HFF-Myc (cell line): Measurements from ENCODE around the gene NWD2.

Experiments used
- DNase-seq: peaks from one replicate; pipeline ENCODE4 v3.0.0-alpha.2; 2011; ENCODE audit warnings: low read depth; ENCODE audit errors: extremely low read depth
- H3K4me3 ChIP-seq: replicated peaks from 2 replicates; pipeline ENCODE4 v1.5.1; 2011; ENCODE audit warnings: low read depth, mild to moderate bottlenecking, control low read depth, low read length
- TF ChIP-seq, protein P1 (sequence below): IDR thresholded peaks from 2 replicates; pipeline ENCODE4 v1.5.1; 2012; ENCODE audit warnings: mild to moderate bottlenecking, low read depth, low read length, control low read depth; ENCODE audit errors: missing control alignments

NWD2 gene

DNA sequence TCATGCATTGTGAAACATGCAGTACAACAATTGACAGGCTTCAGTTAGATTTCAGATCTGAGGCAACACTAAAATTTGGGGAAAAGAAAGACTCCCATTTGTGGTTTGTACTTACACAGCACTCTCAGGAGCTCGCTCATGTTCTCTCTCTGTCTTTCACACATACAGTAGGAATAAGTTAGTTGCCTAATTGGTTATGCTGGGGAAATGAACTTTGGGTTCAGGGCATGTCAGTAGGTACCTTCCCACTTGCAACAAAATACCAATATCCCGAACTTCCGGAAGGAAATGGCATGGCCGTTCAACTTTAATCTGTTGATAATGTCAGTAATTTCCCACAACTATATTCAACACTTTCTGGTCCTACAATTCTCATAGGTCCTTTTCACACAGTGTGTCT lies 223.3 kb downstream of the NWD2 start:
- no peak overlapping the region for H3K4me3 ChIP-seq
- TF ChIP-seq, protein P1, sequence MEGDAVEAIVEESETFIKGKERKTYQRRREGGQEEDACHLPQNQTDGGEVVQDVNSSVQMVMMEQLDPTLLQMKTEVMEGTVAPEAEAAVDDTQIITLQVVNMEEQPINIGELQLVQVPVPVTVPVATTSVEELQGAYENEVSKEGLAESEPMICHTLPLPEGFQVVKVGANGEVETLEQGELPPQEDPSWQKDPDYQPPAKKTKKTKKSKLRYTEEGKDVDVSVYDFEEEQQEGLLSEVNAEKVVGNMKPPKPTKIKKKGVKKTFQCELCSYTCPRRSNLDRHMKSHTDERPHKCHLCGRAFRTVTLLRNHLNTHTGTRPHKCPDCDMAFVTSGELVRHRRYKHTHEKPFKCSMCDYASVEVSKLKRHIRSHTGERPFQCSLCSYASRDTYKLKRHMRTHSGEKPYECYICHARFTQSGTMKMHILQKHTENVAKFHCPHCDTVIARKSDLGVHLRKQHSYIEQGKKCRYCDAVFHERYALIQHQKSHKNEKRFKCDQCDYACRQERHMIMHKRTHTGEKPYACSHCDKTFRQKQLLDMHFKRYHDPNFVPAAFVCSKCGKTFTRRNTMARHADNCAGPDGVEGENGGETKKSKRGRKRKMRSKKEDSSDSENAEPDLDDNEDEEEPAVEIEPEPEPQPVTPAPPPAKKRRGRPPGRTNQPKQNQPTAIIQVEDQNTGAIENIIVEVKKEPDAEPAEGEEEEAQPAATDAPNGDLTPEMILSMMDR = no peak
- DNase-seq = no peak

DNA sequence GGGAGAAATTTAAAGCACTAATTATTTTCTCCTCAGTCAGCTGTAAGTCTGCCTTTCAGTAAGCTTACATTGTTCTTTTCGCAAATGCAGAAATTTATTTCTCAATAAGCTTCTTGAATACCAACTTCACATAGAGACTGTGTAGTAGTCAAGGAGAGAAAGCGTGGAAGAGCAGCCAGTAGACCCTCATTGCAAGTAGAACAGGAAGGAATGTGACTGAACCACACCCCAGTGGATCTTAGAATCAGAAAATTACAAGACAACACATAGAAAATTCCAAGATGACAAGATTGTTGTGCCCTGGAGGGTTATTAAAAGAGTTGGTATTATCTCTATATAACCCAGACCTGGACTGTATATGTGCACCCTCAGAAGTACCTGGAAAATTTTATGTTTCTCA lies 224.7 kb downstream of the NWD2 start:
- TF ChIP-seq, protein P1 = no peak
- H3K4me3 ChIP-seq = no peak overlapping the region
- DNase-seq = no peak

DNA sequence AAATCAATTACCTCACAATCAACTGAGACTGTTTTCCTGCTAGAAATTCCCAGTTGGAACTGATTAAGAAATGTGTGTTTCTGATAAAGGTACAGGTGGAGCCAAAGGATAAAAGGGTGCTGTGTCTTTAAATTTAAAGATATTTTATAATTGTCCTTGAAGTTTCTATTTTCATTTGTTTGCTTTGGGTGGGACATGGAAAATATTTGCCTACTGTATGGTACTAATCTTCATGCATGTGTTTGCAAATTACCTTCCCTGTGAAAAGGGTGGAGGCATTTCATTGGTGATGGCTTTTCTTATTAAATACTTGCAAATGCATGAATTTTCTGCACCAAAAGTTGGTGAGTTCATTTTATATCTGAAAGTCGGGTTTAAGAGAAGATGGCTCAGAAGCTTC lies 225.7 kb downstream of the NWD2 start:
- TF ChIP-seq, protein P1 = no peak
- DNase-seq = no peak
- no peak overlapping the region for H3K4me3 ChIP-seq

DNA sequence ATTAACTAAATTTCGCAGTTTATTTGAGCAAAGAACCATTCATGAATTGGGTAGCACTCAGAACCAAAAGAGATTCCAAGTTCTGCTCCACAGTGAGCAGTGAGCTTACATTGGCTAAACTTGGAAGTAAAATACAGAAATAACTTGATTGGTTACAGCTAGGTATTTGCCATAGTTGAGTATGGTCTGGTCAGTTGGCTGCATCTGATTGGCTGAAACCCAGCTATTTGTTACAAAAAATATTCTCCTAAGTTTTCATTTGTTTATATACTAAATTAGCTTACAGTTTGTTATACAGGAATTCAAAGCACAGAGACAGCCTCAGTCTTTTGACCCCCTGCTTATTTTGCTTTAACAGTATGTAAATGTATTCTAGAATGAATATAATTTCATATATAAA lies 226.6 kb downstream of the NWD2 start:
- no peak overlapping the region for H3K4me3 ChIP-seq
- TF ChIP-seq, protein P1 = no peak
- DNase-seq = no peak

DNA sequence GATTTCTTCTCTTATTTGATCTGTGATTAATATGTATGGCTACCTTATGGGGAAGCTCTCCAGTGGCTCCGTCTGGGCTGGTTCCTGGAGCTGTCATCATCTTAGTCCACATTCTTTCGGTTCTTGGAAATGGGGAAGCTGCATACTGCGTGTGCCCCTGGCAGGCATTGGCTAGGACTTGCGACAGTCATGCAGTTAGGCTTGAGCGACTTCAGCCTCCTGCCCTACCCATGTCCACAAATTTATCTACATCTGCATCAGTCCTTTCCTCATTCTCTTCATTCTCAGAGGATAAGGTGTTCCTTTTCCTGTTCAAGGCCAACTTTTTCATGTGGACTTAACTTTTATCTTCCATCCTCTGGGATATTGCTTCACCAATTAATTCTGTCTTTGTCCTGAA lies 227.4 kb downstream of the NWD2 start:
- TF ChIP-seq, protein P1 = no peak
- no peak for DNase-seq
- no peak overlapping the region for H3K4me3 ChIP-seq

DNA sequence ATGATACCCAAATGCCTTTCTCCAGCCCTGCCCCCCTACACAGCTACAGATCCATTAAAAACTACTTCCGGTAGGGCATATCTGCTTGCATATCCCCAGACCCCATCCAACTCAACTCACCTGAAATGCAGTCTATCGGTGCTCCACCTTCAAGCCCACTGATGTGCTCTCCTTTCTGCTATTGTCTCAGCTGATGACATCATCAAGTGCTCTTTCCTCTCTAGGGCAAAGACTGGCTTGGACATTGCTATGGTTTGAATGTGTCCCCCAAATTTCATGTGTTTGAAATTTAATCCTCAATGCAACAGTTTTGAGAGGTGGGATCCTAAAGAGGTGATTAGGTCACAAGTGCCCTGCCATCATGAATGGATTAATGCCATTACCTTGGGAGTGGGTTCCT lies 229.3 kb downstream of the NWD2 start:
- TF ChIP-seq, protein P1 = no peak
- DNase-seq = no peak
- H3K4me3 ChIP-seq = no peak overlapping the region

DNA sequence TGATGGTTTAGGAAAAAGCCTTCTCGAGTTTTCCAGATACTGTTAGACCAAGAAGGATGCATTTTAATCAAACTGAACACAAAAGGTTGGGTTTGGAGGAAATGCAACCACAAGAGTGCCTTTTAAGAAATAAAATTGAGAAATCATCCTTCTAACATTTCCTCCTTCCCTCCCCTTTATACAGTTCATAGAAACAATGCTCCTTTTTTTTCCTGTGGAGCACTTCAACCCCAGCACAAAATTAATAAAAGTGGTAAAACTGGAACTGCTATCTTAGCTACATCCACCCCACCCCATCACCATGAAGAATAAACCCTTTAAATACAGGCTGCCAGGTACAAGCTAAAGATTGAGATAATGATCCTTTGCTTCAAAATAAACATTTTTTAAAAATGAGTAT lies 230.5 kb downstream of the NWD2 start:
- TF ChIP-seq, protein P1 = no peak
- H3K4me3 ChIP-seq = no peak overlapping the region
- no peak for DNase-seq
